ENCODE data around the gene GCDH.

Gene GCDH

GRCh38 chr19:12946731-12947496 is 56.0 kb downstream of the GCDH start:
- no peak for DNase-seq (ENCODE audit: low spot score)
- TF ChIP-seq CTCF (IDR thresholded peaks at IDR 0.05; ENCODE audit: extremely low read depth, missing control alignments): no peak

- TF ChIP-seq CTCF (IDR thresholded peaks at IDR 0.05; ENCODE audit: extremely low read depth, missing control alignments): no peak
These were observed 57.0 kb downstream of the GCDH start for GRCh38 chr19:12947702-12948611.

GRCh38 chr19:12948612-12949362 is 57.8 kb downstream of the GCDH start:
- TF ChIP-seq CTCF (IDR thresholded peaks at IDR 0.05; ENCODE audit: extremely low read depth, missing control alignments): no peak
- no peak for DNase-seq (ENCODE audit: low spot score)

More at GRCh38 chr19:12947702-12948611, 57.0 kb downstream of the GCDH start:
- DNase-seq (ENCODE audit: low spot score): no peak
